Transverse colon (tissue), 3 donors: ENCODE data around the gene CKB.

ENCODE experiments used
- POLR2A ChIP-seq: fragments of 450-650 bp; IDR thresholded peaks from one replicate; pipeline ENCODE4 v1.6.1; 2016; ENCODE audit warnings: antibody characterized with exemption, mild to moderate bottlenecking, moderate library complexity
- TF ChIP-seq, protein P1 (sequence below), 5 experiments: fragments of 200-600 bp in 3 of 5; fragments of 450-650 bp in 2 of 5; sonication (generic) in 3 of 5; IDR thresholded peaks; 1 replicate in 2 of 5; 2 replicates in 3 of 5; pipeline ENCODE4 v1.5.1; 2016 to 2017; ENCODE audit warnings: antibody characterized with exemption in 5 of 5, inconsistent platforms in 3 of 5, mild to moderate bottlenecking in 2 of 5, moderate library complexity in 1 of 5

DNA sequence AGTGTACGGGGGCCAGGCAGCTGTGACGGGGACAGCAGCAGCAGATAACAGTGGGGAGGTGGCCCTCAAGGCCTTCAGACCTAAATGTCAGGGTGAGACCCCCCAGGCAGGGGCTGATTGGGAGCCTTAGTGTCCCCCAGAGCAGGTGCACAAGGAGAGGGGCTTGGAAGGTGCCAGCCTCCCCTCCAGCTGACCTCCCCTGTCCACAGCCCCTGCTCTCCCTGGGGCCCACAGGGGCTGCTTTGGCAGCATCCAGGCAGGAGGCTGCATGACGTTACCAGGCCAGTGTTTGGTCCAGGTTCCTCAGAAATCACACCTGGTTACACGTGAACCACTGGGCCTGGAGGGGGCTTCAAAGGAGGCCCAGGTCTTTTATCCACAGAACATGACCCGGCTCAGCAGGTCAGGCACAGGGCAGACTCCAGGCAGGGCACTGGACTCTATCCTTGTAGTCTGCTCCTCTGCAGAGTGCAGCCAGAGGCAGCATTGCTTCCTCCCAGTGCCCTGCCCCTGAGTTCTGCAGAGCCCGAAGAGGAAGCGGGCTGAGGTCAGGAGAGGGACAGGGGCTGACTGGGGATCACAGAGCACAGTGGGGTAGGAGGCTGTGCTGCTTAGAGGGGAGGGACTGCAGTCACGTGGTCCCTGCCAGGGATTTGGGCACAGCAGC, 3.8 kb upstream of the CKB start:
- TF ChIP-seq, protein P1, sequence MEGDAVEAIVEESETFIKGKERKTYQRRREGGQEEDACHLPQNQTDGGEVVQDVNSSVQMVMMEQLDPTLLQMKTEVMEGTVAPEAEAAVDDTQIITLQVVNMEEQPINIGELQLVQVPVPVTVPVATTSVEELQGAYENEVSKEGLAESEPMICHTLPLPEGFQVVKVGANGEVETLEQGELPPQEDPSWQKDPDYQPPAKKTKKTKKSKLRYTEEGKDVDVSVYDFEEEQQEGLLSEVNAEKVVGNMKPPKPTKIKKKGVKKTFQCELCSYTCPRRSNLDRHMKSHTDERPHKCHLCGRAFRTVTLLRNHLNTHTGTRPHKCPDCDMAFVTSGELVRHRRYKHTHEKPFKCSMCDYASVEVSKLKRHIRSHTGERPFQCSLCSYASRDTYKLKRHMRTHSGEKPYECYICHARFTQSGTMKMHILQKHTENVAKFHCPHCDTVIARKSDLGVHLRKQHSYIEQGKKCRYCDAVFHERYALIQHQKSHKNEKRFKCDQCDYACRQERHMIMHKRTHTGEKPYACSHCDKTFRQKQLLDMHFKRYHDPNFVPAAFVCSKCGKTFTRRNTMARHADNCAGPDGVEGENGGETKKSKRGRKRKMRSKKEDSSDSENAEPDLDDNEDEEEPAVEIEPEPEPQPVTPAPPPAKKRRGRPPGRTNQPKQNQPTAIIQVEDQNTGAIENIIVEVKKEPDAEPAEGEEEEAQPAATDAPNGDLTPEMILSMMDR (IDR thresholded peaks at IDR 0.05): no peak
- peak; percentile 25 for TF ChIP-seq POLR2A
